Measurements from ENCODE around the gene LHFPL3. TPM values are rescaled to one million over a fixed set of nuclear protein-coding genes. Genes with fewer than 3 reads are reported as not detected.

LHFPL3 gene
- total RNA-seq, 2 donors from 2014 or later, result not detected

- TF ChIP-seq, protein P1, sequence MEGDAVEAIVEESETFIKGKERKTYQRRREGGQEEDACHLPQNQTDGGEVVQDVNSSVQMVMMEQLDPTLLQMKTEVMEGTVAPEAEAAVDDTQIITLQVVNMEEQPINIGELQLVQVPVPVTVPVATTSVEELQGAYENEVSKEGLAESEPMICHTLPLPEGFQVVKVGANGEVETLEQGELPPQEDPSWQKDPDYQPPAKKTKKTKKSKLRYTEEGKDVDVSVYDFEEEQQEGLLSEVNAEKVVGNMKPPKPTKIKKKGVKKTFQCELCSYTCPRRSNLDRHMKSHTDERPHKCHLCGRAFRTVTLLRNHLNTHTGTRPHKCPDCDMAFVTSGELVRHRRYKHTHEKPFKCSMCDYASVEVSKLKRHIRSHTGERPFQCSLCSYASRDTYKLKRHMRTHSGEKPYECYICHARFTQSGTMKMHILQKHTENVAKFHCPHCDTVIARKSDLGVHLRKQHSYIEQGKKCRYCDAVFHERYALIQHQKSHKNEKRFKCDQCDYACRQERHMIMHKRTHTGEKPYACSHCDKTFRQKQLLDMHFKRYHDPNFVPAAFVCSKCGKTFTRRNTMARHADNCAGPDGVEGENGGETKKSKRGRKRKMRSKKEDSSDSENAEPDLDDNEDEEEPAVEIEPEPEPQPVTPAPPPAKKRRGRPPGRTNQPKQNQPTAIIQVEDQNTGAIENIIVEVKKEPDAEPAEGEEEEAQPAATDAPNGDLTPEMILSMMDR (IDR thresholded peaks at IDR 0.05), result no peak
- Histone ChIP-seq H3K27ac (peak overlapping the region; percentile 82 to 83), H3K4me3 (peak overlapping the region; percentile 60), H3K36me3 (no peaks in the 10 kb centered on the region), H3K4me1 (ENCODE audit: control insufficient read depth in 1 of 2, low read depth in 2 of 2) (peaks cover 4 to 11% of the 10 kb centered on the region in 2 donors), H3K9me3 (peaks cover 3% of the 10 kb centered on the region), H3K27me3 (replicated peaks; ENCODE audit: insufficient read depth) (no peaks in the 10 kb centered on the region)
- no peak for DNase-seq (ENCODE audit: low spot score)
- ATAC-seq (ENCODE audit: insufficient number of reproducible peaks, low FRiP score, low read depth), result peak; percentile 52
These were observed 554.9 kb downstream of the LHFPL3 start for GRCh38 chr7:104883248-104883717.

DNA sequence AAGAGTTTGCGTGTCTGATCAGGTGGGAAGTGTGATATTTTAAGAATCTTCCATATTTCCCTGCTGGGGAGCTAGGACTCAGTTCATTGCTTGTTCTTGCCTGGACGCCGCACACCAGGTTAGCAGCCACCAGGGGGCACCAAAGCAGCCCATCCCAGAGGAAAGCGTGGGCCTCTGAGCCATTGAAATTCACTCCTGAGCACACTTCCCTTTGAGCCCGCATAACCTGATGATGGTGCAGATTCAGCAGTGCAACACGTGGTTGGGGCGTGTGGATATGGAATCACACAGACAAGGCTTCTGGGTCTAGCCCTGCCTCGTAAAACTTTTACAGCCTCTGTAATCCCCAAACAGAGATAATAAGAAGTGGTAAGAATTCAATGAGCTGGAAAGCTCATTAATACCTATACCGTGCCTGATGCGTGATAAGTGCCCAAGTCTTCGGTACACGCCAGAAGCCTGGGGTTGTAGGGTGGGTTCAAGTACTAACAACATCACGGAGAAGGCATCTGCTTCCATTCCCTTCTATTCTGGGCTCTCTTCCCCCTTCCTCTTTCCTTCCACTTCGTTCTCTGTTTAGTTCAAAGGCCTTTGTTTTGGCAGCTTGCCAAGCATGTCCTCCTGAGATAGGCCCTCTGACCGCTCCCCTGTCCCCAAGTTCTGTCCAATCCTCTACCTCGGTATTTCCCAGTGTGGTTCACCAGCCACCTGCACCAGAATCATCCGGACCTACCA is 555.5 kb downstream of the LHFPL3 start:
- peak; percentile 68 for DNase-seq (ENCODE audit: low spot score)

DNA sequence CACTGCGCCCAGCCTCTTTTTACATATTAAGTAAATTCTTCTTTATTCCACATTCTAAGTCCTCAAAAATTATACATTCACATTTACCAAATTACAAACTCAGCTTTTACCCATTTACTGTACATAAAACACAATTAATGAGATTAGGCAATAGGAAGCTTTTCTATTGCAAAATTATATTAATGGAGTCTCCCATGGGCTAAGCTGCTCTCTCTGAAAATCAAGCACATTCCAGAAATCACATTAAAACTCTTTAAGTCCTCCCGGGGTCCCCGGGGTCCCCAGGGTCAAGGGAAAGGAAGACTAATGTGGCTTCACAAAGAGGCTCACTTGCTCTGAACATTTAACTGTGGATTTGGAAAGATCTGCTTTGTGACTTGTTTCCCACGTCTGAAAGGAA is 558.2 kb downstream of the LHFPL3 start:
- H3K4me1 ChIP-seq (ENCODE audit: control insufficient read depth in 1 of 2, low read depth in 2 of 2), result peaks cover 4 to 11% of the 10 kb centered on the region in 2 donors
- no peaks in the 10 kb centered on the region for H3K9me3 ChIP-seq
- H3K27ac ChIP-seq, result no peak overlapping the region
- H3K27me3 ChIP-seq (replicated peaks; ENCODE audit: insufficient read depth), result no peaks in the 10 kb centered on the region
- no peak overlapping the region for H3K4me3 ChIP-seq
- ATAC-seq (ENCODE audit: insufficient number of reproducible peaks, low FRiP score, low read depth) (no peak), DNase-seq (ENCODE audit: low spot score) (no peak)
- TF ChIP-seq, protein P1 (IDR thresholded peaks at IDR 0.05), result no peak
- no peaks in the 10 kb centered on the region for H3K36me3 ChIP-seq

More for the DNA sequence above, 555.5 kb downstream of the LHFPL3 start:
- H3K4me3 ChIP-seq, result peak overlapping the region; percentile 60
- no peaks in the 10 kb centered on the region for H3K27me3 ChIP-seq (replicated peaks; ENCODE audit: insufficient read depth)
- H3K27ac ChIP-seq, result peak overlapping the region; percentile 82 to 83
- TF ChIP-seq, protein P1 (IDR thresholded peaks at IDR 0.05), result peak; percentile 88
- peaks cover 4 to 11% of the 10 kb centered on the region in 2 donors for H3K4me1 ChIP-seq (ENCODE audit: control insufficient read depth in 1 of 2, low read depth in 2 of 2)
- ATAC-seq (ENCODE audit: insufficient number of reproducible peaks, low FRiP score, low read depth), result peak; percentile 86
- no peaks in the 10 kb centered on the region for H3K36me3 ChIP-seq
- peaks cover 3% of the 10 kb centered on the region for H3K9me3 ChIP-seq

DNA sequence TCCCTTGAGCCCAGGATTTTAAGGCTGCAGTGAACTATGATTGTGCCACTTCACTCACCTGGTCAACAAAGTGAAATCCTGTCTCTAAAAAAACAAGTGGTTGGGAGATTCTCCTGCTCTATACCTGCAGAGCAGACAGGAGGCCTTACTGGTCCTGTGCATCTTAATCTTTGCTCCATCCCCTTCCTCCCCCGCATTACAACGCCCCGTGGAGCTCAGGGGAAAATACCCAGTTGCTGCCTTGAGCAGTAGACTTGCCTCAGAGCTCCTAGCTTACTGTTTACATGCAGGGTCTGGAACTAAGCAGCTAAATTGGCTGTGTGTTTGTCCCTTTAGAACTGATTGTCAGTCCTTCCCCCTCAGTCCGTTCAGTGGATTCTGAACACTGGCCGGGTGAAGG is 561.8 kb downstream of the LHFPL3 start:
- Histone ChIP-seq H3K27ac (no peak overlapping the region), H3K4me3 (no peak overlapping the region), H3K27me3 (replicated peaks; ENCODE audit: insufficient read depth) (no peaks in the 10 kb centered on the region), H3K4me1 (ENCODE audit: control insufficient read depth in 1 of 2, low read depth in 2 of 2) (no peaks in the 10 kb centered on the region), H3K9me3 (no peaks in the 10 kb centered on the region), H3K36me3 (no peaks in the 10 kb centered on the region)
- TF ChIP-seq, protein P1 (IDR thresholded peaks at IDR 0.05), result no peak
- DNase-seq (ENCODE audit: low spot score) (no peak), ATAC-seq (ENCODE audit: insufficient number of reproducible peaks, low FRiP score, low read depth) (no peak)

DNA sequence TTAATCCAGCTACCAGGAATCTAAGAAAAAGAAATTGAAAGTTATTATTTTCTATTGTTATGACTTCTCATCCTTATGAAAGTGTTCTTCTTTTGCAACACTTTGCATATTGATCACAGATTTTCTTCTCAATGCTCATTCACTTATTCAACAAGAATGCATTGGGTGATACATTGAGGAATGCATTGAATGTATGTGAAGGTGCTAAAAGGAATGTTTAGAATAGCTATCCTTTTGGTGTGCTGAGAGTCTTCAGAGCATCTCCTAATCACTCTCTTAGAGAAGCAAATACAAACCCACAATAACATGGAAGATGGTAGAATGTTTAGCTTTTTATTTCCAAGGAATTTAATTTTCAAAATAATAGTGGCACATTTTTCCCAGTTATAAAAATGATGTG is 563.5 kb downstream of the LHFPL3 start:
- no peaks in the 10 kb centered on the region for H3K9me3 ChIP-seq
- no peak overlapping the region for H3K27ac ChIP-seq
- no peak for ATAC-seq (ENCODE audit: insufficient number of reproducible peaks, low FRiP score, low read depth)
- H3K4me1 ChIP-seq (ENCODE audit: control insufficient read depth in 1 of 2, low read depth in 2 of 2), result no peaks in the 10 kb centered on the region
- no peak overlapping the region for H3K4me3 ChIP-seq
- H3K36me3 ChIP-seq, result no peaks in the 10 kb centered on the region
- no peaks in the 10 kb centered on the region for H3K27me3 ChIP-seq (replicated peaks; ENCODE audit: insufficient read depth)
- DNase-seq (ENCODE audit: low spot score), result no peak
- TF ChIP-seq, protein P1 (IDR thresholded peaks at IDR 0.05), result no peak
